ENCODE measurements around the gene RIMS1.
"Not testable (repeated sequence)": the region's sequence is repeated elsewhere in the genome, so short reads cannot be mapped to it uniquely, and the experiment has no call there.

RIMS1 gene

GRCh38 chr6:71979911-71980310, 93.6 kb downstream of the RIMS1 start:
- Histone ChIP-seq H3K4me3 (ENCODE audit: insufficient read depth, low read depth, low read length) (no peak overlapping the region), H3K4me1 (ENCODE audit: control insufficient read depth, insufficient read depth, low read length) (no peaks in the 10 kb centered on the region)
- WGBS, 2 experiments = 94 to 97% methylated on average over 2 of the region's 2 CpGs

GRCh38 chr6:71982389-71982788, 96.0 kb downstream of the RIMS1 start:
- Histone ChIP-seq H3K4me1 (ENCODE audit: control insufficient read depth, insufficient read depth, low read length) (no peaks in the 10 kb centered on the region), H3K27ac (ENCODE audit: insufficient read depth, low read depth, low read length, poor library complexity, severe bottlenecking) (no peak overlapping the region), H3K9me3 (ENCODE audit: control insufficient read depth, low read length) (no peaks in the 10 kb centered on the region), H3K36me3 (ENCODE audit: control insufficient read depth, insufficient read depth, low read length) (no peaks in the 10 kb centered on the region), H3K4me3 (ENCODE audit: insufficient read depth, low read depth, low read length) (no peak overlapping the region), H3K27me3 (ENCODE audit: control insufficient read depth, insufficient read depth, low read length, poor library complexity, severe bottlenecking) (no peaks in the 10 kb centered on the region)
- WGBS, 2 experiments = 91 to 93% methylated on average over 1 of the region's 1 CpG

More at GRCh38 chr6:71979911-71980310, 93.6 kb downstream of the RIMS1 start:
- Histone ChIP-seq H3K9me3 (ENCODE audit: control insufficient read depth, low read length) (no peaks in the 10 kb centered on the region), H3K27ac (ENCODE audit: insufficient read depth, low read depth, low read length, poor library complexity, severe bottlenecking) (no peak overlapping the region), H3K36me3 (ENCODE audit: control insufficient read depth, insufficient read depth, low read length) (no peaks in the 10 kb centered on the region), H3K27me3 (ENCODE audit: control insufficient read depth, insufficient read depth, low read length, poor library complexity, severe bottlenecking) (no peaks in the 10 kb centered on the region)

GRCh38 chr6:71983131-71983530, 96.8 kb downstream of the RIMS1 start:
- no peaks in the 10 kb centered on the region for H3K4me1 ChIP-seq (ENCODE audit: control insufficient read depth, insufficient read depth, low read length)
- H3K27me3 ChIP-seq (ENCODE audit: control insufficient read depth, insufficient read depth, low read length, poor library complexity, severe bottlenecking) = no peaks in the 10 kb centered on the region
- H3K9me3 ChIP-seq (ENCODE audit: control insufficient read depth, low read length) = no peaks in the 10 kb centered on the region
- no peak overlapping the region for H3K27ac ChIP-seq (ENCODE audit: insufficient read depth, low read depth, low read length, poor library complexity, severe bottlenecking)
- H3K4me3 ChIP-seq (ENCODE audit: insufficient read depth, low read depth, low read length) = no peak overlapping the region
- WGBS, 2 experiments = no CpG with 5 or more reads among the region's 1 CpG
- H3K36me3 ChIP-seq (ENCODE audit: control insufficient read depth, insufficient read depth, low read length) = no peaks in the 10 kb centered on the region

GRCh38 chr6:71994705-71995271, 108.4 kb downstream of the RIMS1 start:
- Histone ChIP-seq H3K27ac (ENCODE audit: insufficient read depth, low read depth, low read length, poor library complexity, severe bottlenecking) (no peak overlapping the region), H3K36me3 (ENCODE audit: control insufficient read depth, insufficient read depth, low read length) (no peaks in the 10 kb centered on the region), H3K27me3 (ENCODE audit: control insufficient read depth, insufficient read depth, low read length, poor library complexity, severe bottlenecking) (no peaks in the 10 kb centered on the region), H3K4me1 (ENCODE audit: control insufficient read depth, insufficient read depth, low read length) (no peaks in the 10 kb centered on the region), H3K4me3 (ENCODE audit: insufficient read depth, low read depth, low read length) (no peak overlapping the region), H3K9me3 (ENCODE audit: control insufficient read depth, low read length) (no peaks in the 10 kb centered on the region)
- 67 to 82% methylated on average over 1 of the region's 1 CpG for WGBS, 2 experiments

GRCh38 chr6:71997341-71997740, 111.0 kb downstream of the RIMS1 start:
- no peak overlapping the region for H3K27ac ChIP-seq (ENCODE audit: insufficient read depth, low read depth, low read length, poor library complexity, severe bottlenecking)
- H3K4me3 ChIP-seq (ENCODE audit: insufficient read depth, low read depth, low read length) = no peak overlapping the region
- no peaks in the 10 kb centered on the region for H3K27me3 ChIP-seq (ENCODE audit: control insufficient read depth, insufficient read depth, low read length, poor library complexity, severe bottlenecking)
- WGBS, 2 experiments = no CpG with 5 or more reads among the region's 1 CpG
- H3K4me1 ChIP-seq (ENCODE audit: control insufficient read depth, insufficient read depth, low read length) = no peaks in the 10 kb centered on the region
- H3K36me3 ChIP-seq (ENCODE audit: control insufficient read depth, insufficient read depth, low read length) = no peaks in the 10 kb centered on the region
- no peaks in the 10 kb centered on the region for H3K9me3 ChIP-seq (ENCODE audit: control insufficient read depth, low read length)

- Histone ChIP-seq H3K9me3 (ENCODE audit: control insufficient read depth, low read length) (no peaks in the 10 kb centered on the region), H3K27ac (ENCODE audit: insufficient read depth, low read depth, low read length, poor library complexity, severe bottlenecking) (no peak overlapping the region), H3K4me1 (ENCODE audit: control insufficient read depth, insufficient read depth, low read length) (no peaks in the 10 kb centered on the region), H3K27me3 (ENCODE audit: control insufficient read depth, insufficient read depth, low read length, poor library complexity, severe bottlenecking) (no peaks in the 10 kb centered on the region), H3K4me3 (ENCODE audit: insufficient read depth, low read depth, low read length) (no peak overlapping the region), H3K36me3 (ENCODE audit: control insufficient read depth, insufficient read depth, low read length) (no peaks in the 10 kb centered on the region)
- 91 to 93% methylated on average over 4 of the region's 4 CpGs for WGBS, 2 experiments
Observed at GRCh38 chr6:72002415-72002814, 116.1 kb downstream of the RIMS1 start.

- not testable (repeated sequence) for H3K36me3 ChIP-seq (ENCODE audit: control insufficient read depth, insufficient read depth, low read length); H3K9me3 ChIP-seq (ENCODE audit: control insufficient read depth, low read length); H3K4me1 ChIP-seq (ENCODE audit: control insufficient read depth, insufficient read depth, low read length); H3K4me3 ChIP-seq (ENCODE audit: insufficient read depth, low read depth, low read length); H3K27me3 ChIP-seq (ENCODE audit: control insufficient read depth, insufficient read depth, low read length, poor library complexity, severe bottlenecking); H3K27ac ChIP-seq (ENCODE audit: insufficient read depth, low read depth, low read length, poor library complexity, severe bottlenecking)
- WGBS, 2 experiments = 95% methylated on average over 9 of the region's 9 CpGs
Observed at GRCh38 chr6:72006591-72006990, 120.2 kb downstream of the RIMS1 start.

GRCh38 chr6:72022830-72023229, 136.5 kb downstream of the RIMS1 start:
- no peak overlapping the region for H3K27ac ChIP-seq (ENCODE audit: insufficient read depth, low read depth, low read length, poor library complexity, severe bottlenecking)
- no peak overlapping the region for H3K4me3 ChIP-seq (ENCODE audit: insufficient read depth, low read depth, low read length)
- H3K27me3 ChIP-seq (ENCODE audit: control insufficient read depth, insufficient read depth, low read length, poor library complexity, severe bottlenecking) = no peaks in the 10 kb centered on the region
- no peaks in the 10 kb centered on the region for H3K36me3 ChIP-seq (ENCODE audit: control insufficient read depth, insufficient read depth, low read length)
- H3K9me3 ChIP-seq (ENCODE audit: control insufficient read depth, low read length) = no peaks in the 10 kb centered on the region
- H3K4me1 ChIP-seq (ENCODE audit: control insufficient read depth, insufficient read depth, low read length) = no peaks in the 10 kb centered on the region
- WGBS, 2 experiments = 88% methylated on average over 1 of the region's 1 CpG; no CpG with 5 or more reads in 1 of the 2 experiments

GRCh38 chr6:72031471-72031870, 145.1 kb downstream of the RIMS1 start:
- no peaks in the 10 kb centered on the region for H3K4me1 ChIP-seq (ENCODE audit: control insufficient read depth, insufficient read depth, low read length)
- no peaks in the 10 kb centered on the region for H3K9me3 ChIP-seq (ENCODE audit: control insufficient read depth, low read length)
- H3K36me3 ChIP-seq (ENCODE audit: control insufficient read depth, insufficient read depth, low read length) = no peaks in the 10 kb centered on the region
- no peak overlapping the region for H3K4me3 ChIP-seq (ENCODE audit: insufficient read depth, low read depth, low read length)
- no peaks in the 10 kb centered on the region for H3K27me3 ChIP-seq (ENCODE audit: control insufficient read depth, insufficient read depth, low read length, poor library complexity, severe bottlenecking)
- no peak overlapping the region for H3K27ac ChIP-seq (ENCODE audit: insufficient read depth, low read depth, low read length, poor library complexity, severe bottlenecking)
- 100% methylated on average over 2 of the region's 2 CpGs; no CpG with 5 or more reads in 1 of the 2 experiments for WGBS, 2 experiments

GRCh38 chr6:72032086-72032485, 145.7 kb downstream of the RIMS1 start:
- Histone ChIP-seq H3K4me3 (ENCODE audit: insufficient read depth, low read depth, low read length) (no peak overlapping the region), H3K9me3 (ENCODE audit: control insufficient read depth, low read length) (no peaks in the 10 kb centered on the region), H3K27me3 (ENCODE audit: control insufficient read depth, insufficient read depth, low read length, poor library complexity, severe bottlenecking) (no peaks in the 10 kb centered on the region), H3K4me1 (ENCODE audit: control insufficient read depth, insufficient read depth, low read length) (no peaks in the 10 kb centered on the region), H3K27ac (ENCODE audit: insufficient read depth, low read depth, low read length, poor library complexity, severe bottlenecking) (no peak overlapping the region), H3K36me3 (ENCODE audit: control insufficient read depth, insufficient read depth, low read length) (no peaks in the 10 kb centered on the region)
- 89 to 94% methylated on average over 2 of the region's 2 CpGs for WGBS, 2 experiments

- no peak overlapping the region for H3K27ac ChIP-seq (ENCODE audit: insufficient read depth, low read depth, low read length, poor library complexity, severe bottlenecking)
Observed at GRCh38 chr6:72035486-72035885, 149.1 kb downstream of the RIMS1 start.

More at GRCh38 chr6:72035486-72035885, 149.1 kb downstream of the RIMS1 start:
- Histone ChIP-seq H3K27me3 (ENCODE audit: control insufficient read depth, insufficient read depth, low read length, poor library complexity, severe bottlenecking) (no peaks in the 10 kb centered on the region), H3K9me3 (ENCODE audit: control insufficient read depth, low read length) (no peaks in the 10 kb centered on the region), H3K36me3 (ENCODE audit: control insufficient read depth, insufficient read depth, low read length) (no peaks in the 10 kb centered on the region), H3K4me3 (ENCODE audit: insufficient read depth, low read depth, low read length) (no peak overlapping the region), H3K4me1 (ENCODE audit: control insufficient read depth, insufficient read depth, low read length) (no peaks in the 10 kb centered on the region)
